ENCODE measurements around the gene WNT9A.

DNA sequence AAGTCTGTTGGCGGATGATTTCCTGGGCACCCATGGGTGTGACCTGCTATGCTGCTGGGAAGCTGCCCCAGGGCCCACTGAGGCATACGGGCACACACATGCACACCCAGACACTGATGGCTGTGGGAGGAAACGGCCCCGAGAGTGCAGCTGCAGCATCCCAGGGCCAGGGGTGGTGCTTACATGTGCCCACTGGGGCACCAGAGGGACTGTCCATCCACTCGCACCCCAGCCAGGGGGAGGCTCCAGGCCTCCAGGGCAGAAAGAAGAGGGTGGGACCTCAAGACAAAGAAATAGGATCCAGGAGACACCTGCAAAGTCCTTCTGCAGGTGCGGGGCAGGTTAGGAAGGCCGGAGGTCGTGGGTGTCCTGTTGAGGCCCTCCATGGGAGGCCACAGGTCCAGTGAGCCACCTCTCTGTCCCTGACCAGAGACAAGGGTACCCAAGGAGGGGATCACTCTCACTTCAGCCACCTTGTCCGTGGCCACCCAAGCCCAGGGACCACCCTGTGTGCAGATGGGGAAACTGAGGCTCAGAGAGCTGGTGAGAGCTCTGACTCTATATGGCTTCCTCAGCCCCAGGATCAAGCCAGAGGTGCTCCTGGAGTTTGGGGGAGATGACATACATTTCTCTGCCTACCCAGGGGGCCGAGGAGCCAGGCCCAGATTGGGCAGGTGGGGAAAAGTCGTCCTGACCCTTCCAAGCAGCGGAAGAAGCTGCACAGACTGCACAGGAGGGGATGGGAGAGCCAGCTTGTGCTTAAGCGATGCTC is 57.1 kb downstream of the WNT9A start:
- TF ChIP-seq POLR2A (IDR thresholded peaks at IDR 0.05) = no peak
- TF ChIP-seq, protein P1, sequence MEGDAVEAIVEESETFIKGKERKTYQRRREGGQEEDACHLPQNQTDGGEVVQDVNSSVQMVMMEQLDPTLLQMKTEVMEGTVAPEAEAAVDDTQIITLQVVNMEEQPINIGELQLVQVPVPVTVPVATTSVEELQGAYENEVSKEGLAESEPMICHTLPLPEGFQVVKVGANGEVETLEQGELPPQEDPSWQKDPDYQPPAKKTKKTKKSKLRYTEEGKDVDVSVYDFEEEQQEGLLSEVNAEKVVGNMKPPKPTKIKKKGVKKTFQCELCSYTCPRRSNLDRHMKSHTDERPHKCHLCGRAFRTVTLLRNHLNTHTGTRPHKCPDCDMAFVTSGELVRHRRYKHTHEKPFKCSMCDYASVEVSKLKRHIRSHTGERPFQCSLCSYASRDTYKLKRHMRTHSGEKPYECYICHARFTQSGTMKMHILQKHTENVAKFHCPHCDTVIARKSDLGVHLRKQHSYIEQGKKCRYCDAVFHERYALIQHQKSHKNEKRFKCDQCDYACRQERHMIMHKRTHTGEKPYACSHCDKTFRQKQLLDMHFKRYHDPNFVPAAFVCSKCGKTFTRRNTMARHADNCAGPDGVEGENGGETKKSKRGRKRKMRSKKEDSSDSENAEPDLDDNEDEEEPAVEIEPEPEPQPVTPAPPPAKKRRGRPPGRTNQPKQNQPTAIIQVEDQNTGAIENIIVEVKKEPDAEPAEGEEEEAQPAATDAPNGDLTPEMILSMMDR (IDR thresholded peaks at IDR 0.05) = no peak

Measured in right lobe of liver (tissue), 4 donors.